ENCODE data around the gene VCP.

Gene VCP

DNA sequence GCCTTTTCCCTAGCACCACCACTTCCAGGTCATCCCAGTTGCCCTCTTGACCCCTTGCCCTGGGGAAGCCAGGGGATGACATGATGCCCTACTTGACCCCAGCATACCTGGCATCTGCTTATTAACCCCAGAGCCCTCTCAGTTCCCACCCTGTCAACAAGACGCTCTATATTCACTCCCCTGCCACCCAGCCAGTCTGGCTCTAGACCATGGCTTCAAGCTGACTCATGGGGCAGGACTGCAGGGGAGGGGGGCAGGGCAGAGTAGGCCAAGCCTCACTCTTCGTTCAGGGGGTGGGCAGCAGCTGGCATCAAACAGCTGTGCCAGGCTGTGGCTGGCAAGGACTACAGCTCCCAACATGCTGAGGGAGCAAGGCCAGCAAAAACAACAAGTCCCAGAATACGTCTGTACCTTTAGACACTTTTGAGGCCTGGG lies 37.9 kb upstream of the VCP start:
- Histone ChIP-seq H3K36me3 (ENCODE audit: control insufficient read depth, insufficient read depth, low read length) (peaks cover 20% of the 10 kb centered on the region), H3K4me3 (ENCODE audit: insufficient read depth, low read depth, low read length) (peak overlapping the region; percentile 73), H3K27me3 (ENCODE audit: control insufficient read depth, insufficient read depth, low read length, poor library complexity, severe bottlenecking) (no peaks in the 10 kb centered on the region), H3K4me1 (ENCODE audit: control insufficient read depth, insufficient read depth, low read length) (peaks cover 22% of the 10 kb centered on the region), H3K27ac (ENCODE audit: insufficient read depth, low read depth, low read length, poor library complexity, severe bottlenecking) (no peak overlapping the region), H3K9me3 (ENCODE audit: control insufficient read depth, low read length) (no peaks in the 10 kb centered on the region)
- WGBS, 2 experiments: 77 to 82% methylated on average over 3 of the region's 3 CpGs

DNA sequence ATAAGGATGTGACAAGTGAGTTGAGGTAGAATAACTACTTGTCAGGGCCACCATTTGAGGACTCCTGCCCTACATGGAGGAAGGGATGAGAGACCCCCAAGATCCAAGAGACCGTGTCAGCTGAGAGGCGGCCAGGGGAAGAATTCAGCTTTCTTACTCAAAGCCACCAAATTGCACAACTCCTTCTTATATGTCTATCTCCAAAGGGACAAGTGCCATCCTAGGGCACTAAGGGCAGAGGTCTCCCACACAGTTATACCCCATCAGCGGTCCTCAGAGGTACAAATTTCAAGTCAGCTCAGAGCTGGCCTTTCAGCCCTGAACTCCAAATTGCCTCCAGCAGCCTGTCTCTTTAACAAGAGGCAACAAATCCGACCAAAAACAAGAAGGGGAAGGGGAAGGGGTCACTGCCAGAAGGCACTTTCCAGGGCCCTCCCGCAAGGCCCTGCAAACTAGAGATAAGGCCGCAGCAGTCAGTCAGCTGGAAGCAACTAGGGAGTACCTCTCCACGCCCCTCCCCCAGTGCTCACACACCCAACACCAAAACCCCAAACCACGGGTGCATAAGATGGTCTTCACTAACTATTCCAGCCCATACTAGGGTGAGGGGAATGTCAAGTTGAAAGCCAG lies 36.6 kb upstream of the VCP start:
- H3K36me3 ChIP-seq (ENCODE audit: control insufficient read depth, insufficient read depth, low read length): peaks cover 28% of the 10 kb centered on the region
- 83 to 85% methylated on average over 7 of the region's 8 CpGs for WGBS, 2 experiments
- no peak overlapping the region for H3K4me3 ChIP-seq (ENCODE audit: insufficient read depth, low read depth, low read length)
- H3K4me1 ChIP-seq (ENCODE audit: control insufficient read depth, insufficient read depth, low read length): peaks cover 32% of the 10 kb centered on the region
- no peaks in the 10 kb centered on the region for H3K9me3 ChIP-seq (ENCODE audit: control insufficient read depth, low read length)
- no peak overlapping the region for H3K27ac ChIP-seq (ENCODE audit: insufficient read depth, low read depth, low read length, poor library complexity, severe bottlenecking)
- no peaks in the 10 kb centered on the region for H3K27me3 ChIP-seq (ENCODE audit: control insufficient read depth, insufficient read depth, low read length, poor library complexity, severe bottlenecking)

DNA sequence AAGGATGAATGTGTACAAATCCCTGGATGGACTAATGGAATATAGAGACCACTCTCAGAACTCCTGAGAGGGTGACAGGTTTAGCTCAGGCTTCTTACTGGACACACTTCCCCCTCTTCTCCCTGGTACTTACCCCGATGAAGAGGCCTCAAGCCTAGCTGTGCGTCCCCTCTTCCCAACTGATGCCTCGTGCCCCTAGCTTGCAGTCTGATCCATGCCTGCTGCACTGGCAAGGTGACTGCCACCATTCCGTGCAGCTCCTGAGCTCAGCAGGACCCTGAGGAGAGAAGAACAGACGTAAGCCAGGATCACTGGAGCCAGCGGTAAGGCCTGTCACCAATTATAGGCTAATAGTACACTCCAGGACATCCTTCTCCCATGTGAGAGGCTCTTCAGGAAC lies 36.0 kb upstream of the VCP start:
- H3K27ac ChIP-seq (ENCODE audit: insufficient read depth, low read depth, low read length, poor library complexity, severe bottlenecking): no peak overlapping the region
- no peak overlapping the region for H3K4me3 ChIP-seq (ENCODE audit: insufficient read depth, low read depth, low read length)
- WGBS, 2 experiments: 96% methylated on average over 6 of the region's 6 CpGs
- H3K4me1 ChIP-seq (ENCODE audit: control insufficient read depth, insufficient read depth, low read length): peaks cover 30% of the 10 kb centered on the region
- H3K36me3 ChIP-seq (ENCODE audit: control insufficient read depth, insufficient read depth, low read length): peaks cover 28% of the 10 kb centered on the region
- no peaks in the 10 kb centered on the region for H3K27me3 ChIP-seq (ENCODE audit: control insufficient read depth, insufficient read depth, low read length, poor library complexity, severe bottlenecking)
- no peaks in the 10 kb centered on the region for H3K9me3 ChIP-seq (ENCODE audit: control insufficient read depth, low read length)

DNA sequence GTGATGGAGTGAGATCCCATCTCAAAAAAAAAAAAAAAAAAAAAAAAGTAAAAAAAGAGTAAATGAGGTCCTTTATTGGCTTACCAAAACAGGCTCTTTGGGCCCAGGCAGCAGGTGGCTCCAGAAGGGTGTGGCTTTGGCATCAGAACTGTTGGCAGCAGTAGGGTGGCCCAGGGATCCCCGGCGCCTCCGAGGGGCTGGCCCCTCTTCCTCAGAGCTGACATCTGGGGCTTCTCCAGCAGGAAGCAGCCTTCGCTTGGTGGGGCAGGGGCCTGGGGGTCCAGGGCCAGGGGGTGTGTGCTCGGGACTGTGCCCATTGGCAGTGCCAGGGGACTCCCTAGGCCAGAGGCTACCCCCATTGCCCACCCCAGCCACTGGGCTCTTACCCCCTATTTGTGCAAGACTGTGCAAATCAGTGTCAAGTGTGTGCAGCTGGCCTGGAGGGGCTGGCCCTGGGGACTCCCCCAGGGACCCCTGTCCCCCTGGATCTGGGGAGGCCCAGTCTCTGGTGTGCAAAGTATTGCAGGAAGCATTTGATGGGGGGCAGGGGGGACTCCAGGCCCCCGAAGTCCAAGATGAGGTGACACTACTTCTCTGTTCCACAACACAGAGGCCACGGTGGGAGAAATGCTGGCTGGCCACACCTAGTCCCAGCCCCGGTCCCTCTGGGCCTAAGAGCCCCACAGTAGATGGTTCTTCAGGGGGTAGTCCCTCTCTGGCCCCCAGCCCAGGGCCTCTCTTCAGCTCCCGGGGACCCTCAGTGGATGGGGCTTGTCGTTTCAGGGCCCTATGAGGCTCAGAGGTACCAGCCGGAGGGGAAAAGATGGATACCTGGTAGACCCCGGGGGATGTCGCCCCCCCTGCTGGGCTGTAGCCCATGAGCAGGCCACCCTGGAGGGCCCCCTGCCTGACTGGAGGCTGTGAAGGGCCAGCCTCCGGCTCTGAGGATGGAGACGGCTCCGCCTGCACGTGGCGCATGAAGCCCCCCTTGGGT lies 35.2 kb upstream of the VCP start:
- no peaks in the 10 kb centered on the region for H3K9me3 ChIP-seq (ENCODE audit: control insufficient read depth, low read length)
- 88 to 91% methylated on average over 18 of the region's 18 CpGs for WGBS, 2 experiments
- peaks cover 30% of the 10 kb centered on the region for H3K4me1 ChIP-seq (ENCODE audit: control insufficient read depth, insufficient read depth, low read length)
- no peak overlapping the region for H3K27ac ChIP-seq (ENCODE audit: insufficient read depth, low read depth, low read length, poor library complexity, severe bottlenecking)
- peaks cover 28% of the 10 kb centered on the region for H3K36me3 ChIP-seq (ENCODE audit: control insufficient read depth, insufficient read depth, low read length)
- H3K4me3 ChIP-seq (ENCODE audit: insufficient read depth, low read depth, low read length): no peak overlapping the region
- H3K27me3 ChIP-seq (ENCODE audit: control insufficient read depth, insufficient read depth, low read length, poor library complexity, severe bottlenecking): no peaks in the 10 kb centered on the region

DNA sequence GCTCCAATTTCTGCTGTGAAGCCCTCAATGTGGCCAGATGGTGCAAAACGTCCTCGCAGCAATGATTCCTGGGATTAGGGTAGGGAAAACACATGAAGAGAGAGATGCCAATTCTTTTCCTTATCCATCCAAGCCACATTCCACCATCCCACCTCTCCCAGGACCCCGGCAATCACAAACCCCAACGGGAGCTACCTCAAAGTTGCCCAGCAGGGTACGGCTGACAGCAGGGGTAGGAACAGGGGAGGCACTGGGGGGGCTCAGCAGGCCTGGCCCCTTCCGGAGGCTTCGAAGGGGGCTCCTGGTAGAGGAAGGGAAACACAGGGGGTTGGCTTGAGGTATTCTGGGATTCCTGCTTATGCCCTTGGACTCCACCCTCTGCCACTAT lies 33.9 kb upstream of the VCP start:
- Histone ChIP-seq H3K9me3 (ENCODE audit: control insufficient read depth, low read length) (no peaks in the 10 kb centered on the region), H3K4me1 (ENCODE audit: control insufficient read depth, insufficient read depth, low read length) (peaks cover 27% of the 10 kb centered on the region), H3K27ac (ENCODE audit: insufficient read depth, low read depth, low read length, poor library complexity, severe bottlenecking) (no peak overlapping the region), H3K27me3 (ENCODE audit: control insufficient read depth, insufficient read depth, low read length, poor library complexity, severe bottlenecking) (no peaks in the 10 kb centered on the region), H3K36me3 (ENCODE audit: control insufficient read depth, insufficient read depth, low read length) (peaks cover 30% of the 10 kb centered on the region), H3K4me3 (ENCODE audit: insufficient read depth, low read depth, low read length) (no peak overlapping the region)
- WGBS, 2 experiments: 94 to 95% methylated on average over 7 of the region's 7 CpGs

DNA sequence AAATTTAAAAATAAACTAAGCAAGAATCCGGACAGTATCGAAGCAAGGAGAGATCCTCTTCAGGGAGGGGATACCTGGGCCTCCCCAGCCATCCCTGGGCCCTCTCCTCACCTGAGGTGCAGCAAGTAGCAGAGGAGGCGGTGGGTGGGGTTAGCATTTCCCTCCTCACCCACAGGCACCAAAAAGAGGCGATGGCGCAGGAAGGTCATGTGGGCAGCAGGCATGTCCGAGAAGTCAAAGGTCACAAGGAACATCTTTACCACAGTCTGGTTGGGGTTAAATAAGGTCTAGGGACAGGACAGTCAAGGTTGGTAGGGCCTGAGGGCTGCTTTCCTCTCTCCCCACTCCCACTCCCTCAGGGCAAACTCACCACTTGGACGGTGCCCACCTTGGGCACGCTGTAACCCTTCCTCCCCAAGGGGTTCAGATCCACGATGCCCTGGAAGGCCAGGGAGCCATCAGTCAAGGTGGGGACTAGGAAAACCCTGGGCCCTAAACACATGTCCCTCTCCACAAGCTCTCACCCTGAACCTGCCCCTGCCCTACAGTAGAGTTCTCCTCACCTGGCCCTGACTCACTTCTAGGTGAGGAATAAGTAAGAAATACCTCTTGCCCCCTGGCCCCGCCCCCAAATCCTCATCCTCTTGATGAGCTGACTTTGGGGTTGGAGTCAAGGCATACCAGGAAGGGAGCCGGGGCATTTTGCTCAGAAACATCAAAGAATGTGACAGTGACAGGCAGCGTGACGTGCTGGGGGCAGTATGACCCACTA lies 33.3 kb upstream of the VCP start:
- 93 to 95% methylated on average over 12 to 13 of the region's 13 CpGs for WGBS, 2 experiments
- peaks cover 24% of the 10 kb centered on the region for H3K4me1 ChIP-seq (ENCODE audit: control insufficient read depth, insufficient read depth, low read length)
- no peaks in the 10 kb centered on the region for H3K9me3 ChIP-seq (ENCODE audit: control insufficient read depth, low read length)
- no peak overlapping the region for H3K27ac ChIP-seq (ENCODE audit: insufficient read depth, low read depth, low read length, poor library complexity, severe bottlenecking)
- no peaks in the 10 kb centered on the region for H3K27me3 ChIP-seq (ENCODE audit: control insufficient read depth, insufficient read depth, low read length, poor library complexity, severe bottlenecking)
- no peak overlapping the region for H3K4me3 ChIP-seq (ENCODE audit: insufficient read depth, low read depth, low read length)
- peaks cover 36% of the 10 kb centered on the region for H3K36me3 ChIP-seq (ENCODE audit: control insufficient read depth, insufficient read depth, low read length)

DNA sequence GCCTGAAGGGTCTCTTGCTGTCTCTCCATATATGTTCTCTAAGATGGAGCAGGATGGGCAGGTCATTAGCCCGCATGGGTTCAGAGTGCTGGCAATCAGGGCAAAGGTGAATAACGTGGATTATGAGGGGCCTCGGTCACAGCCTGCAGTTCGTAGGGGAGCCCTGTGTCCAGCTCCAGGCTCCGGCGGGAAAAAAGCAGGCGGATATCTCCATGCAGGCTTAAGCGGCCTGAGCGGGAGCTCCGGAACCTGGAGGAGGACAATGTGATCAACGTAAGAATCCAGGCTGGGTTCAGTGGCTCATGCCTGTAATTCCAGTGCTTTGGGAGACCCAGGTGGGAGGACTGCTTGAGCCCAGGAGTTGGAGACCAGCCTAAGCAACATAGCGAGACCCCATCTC lies 32.7 kb upstream of the VCP start:
- no peak overlapping the region for H3K4me3 ChIP-seq (ENCODE audit: insufficient read depth, low read depth, low read length)
- no peaks in the 10 kb centered on the region for H3K27me3 ChIP-seq (ENCODE audit: control insufficient read depth, insufficient read depth, low read length, poor library complexity, severe bottlenecking)
- H3K27ac ChIP-seq (ENCODE audit: insufficient read depth, low read depth, low read length, poor library complexity, severe bottlenecking): no peak overlapping the region
- H3K9me3 ChIP-seq (ENCODE audit: control insufficient read depth, low read length): no peaks in the 10 kb centered on the region
- H3K36me3 ChIP-seq (ENCODE audit: control insufficient read depth, insufficient read depth, low read length): peaks cover 42% of the 10 kb centered on the region
- WGBS, 2 experiments: 94 to 96% methylated on average over 11 to 12 of the region's 12 CpGs
- peaks cover 18% of the 10 kb centered on the region for H3K4me1 ChIP-seq (ENCODE audit: control insufficient read depth, insufficient read depth, low read length)

DNA sequence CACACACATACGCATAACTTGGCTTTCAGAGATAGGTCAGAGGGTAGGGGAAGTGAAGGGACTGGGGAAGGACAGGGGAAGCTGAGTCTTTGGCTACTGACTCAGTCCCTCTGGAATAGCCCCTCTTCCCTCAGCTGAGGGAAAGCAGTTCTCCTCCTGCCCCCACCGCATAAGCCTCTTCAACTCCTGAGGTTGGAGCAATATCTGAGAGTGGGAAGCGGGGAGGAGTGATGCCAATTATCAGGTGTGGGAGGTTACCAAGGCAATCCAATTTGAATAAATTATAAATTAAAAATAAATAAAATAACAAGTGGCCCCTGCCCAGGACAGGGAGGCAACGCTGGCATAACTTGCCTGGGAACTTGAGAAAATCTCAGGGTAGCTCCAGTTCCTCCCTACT lies 32.2 kb upstream of the VCP start:
- H3K9me3 ChIP-seq (ENCODE audit: control insufficient read depth, low read length): no peaks in the 10 kb centered on the region
- H3K4me1 ChIP-seq (ENCODE audit: control insufficient read depth, insufficient read depth, low read length): peaks cover 18% of the 10 kb centered on the region
- WGBS, 2 experiments: 92 to 100% methylated on average over 2 to 4 of the region's 4 CpGs
- no peaks in the 10 kb centered on the region for H3K27me3 ChIP-seq (ENCODE audit: control insufficient read depth, insufficient read depth, low read length, poor library complexity, severe bottlenecking)
- H3K4me3 ChIP-seq (ENCODE audit: insufficient read depth, low read depth, low read length): peak overlapping the region; percentile 51
- H3K36me3 ChIP-seq (ENCODE audit: control insufficient read depth, insufficient read depth, low read length): peaks cover 47% of the 10 kb centered on the region
- H3K27ac ChIP-seq (ENCODE audit: insufficient read depth, low read depth, low read length, poor library complexity, severe bottlenecking): peak overlapping the region; percentile 99

DNA sequence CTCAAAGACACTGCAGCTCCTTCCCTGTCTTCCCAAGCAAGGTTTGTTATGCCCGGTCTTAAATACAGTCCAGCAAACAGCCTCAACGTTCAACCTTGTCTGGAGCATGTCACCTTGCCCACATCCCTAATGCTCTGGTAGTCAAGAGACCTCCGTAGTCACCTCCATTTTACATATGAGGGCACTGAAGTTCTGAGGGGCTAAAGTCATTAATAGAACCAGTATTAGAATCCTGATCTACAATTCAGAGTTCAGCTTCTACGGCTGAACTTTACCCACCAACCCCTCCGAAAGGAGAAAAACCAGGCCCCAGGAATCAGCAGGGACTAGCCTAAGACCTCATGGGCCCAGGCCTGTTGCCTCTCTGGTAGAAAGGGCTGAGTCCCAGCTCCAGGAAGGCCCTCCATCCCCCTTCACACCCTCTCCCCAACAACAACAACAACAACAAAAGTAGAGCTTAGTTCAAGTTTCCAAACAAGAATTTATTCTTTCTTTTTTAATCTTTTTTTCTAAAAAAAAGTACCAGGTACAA lies 31.3 kb upstream of the VCP start:
- no peaks in the 10 kb centered on the region for H3K9me3 ChIP-seq (ENCODE audit: control insufficient read depth, low read length)
- no peaks in the 10 kb centered on the region for H3K27me3 ChIP-seq (ENCODE audit: control insufficient read depth, insufficient read depth, low read length, poor library complexity, severe bottlenecking)
- H3K36me3 ChIP-seq (ENCODE audit: control insufficient read depth, insufficient read depth, low read length): peaks cover 47% of the 10 kb centered on the region
- H3K27ac ChIP-seq (ENCODE audit: insufficient read depth, low read depth, low read length, poor library complexity, severe bottlenecking): peak overlapping the region; percentile 99
- peak overlapping the region; percentile 51 for H3K4me3 ChIP-seq (ENCODE audit: insufficient read depth, low read depth, low read length)
- 30% methylated on average over 5 of the region's 5 CpGs for WGBS, 2 experiments
- H3K4me1 ChIP-seq (ENCODE audit: control insufficient read depth, insufficient read depth, low read length): peaks cover 18% of the 10 kb centered on the region

All from ectodermal cell (in vitro differentiated cells).